Fibroblast of lung (primary cell): Measurements from ENCODE around the gene HEXIM1. TPM values are rescaled to one million over a fixed set of nuclear protein-coding genes. Genes with fewer than 3 reads are reported as not detected.

Experiments
- DNase-seq, 2 donors: peaks; one replicate each; pipeline versions ENCODE4 v3.0.0 to v3.0.0-alpha.2; 2010; ENCODE audit warnings: low read depth in 2 of 2
- H2AFZ ChIP-seq: 2 replicates; pipeline ENCODE4 v1.5.1; 2012; ENCODE audit warnings: low read length, control low read depth, inconsistent platforms
- H3K27ac ChIP-seq: 2 replicates; pipeline ENCODE4 v1.5.1; 2011; ENCODE audit warnings: low read length, control low read depth; ENCODE audit not compliant: insufficient read depth
- H3K27me3 ChIP-seq: 2 replicates; pipeline ENCODE4 v1.5.1; 2011; ENCODE audit warnings: mild to moderate bottlenecking, low read length; ENCODE audit not compliant: control insufficient read depth, insufficient read depth
- H3K36me3 ChIP-seq: 2 replicates; pipeline ENCODE4 v1.5.1; 2011; ENCODE audit warnings: low read length; ENCODE audit not compliant: control insufficient read depth, insufficient read depth
- H3K4me1 ChIP-seq: 2 replicates; pipeline ENCODE4 v1.5.1; 2011; ENCODE audit warnings: low read length; ENCODE audit not compliant: control insufficient read depth, insufficient read depth; ENCODE audit errors: extremely low read depth
- H3K4me2 ChIP-seq: 2 replicates; pipeline ENCODE4 v1.5.1; 2011; ENCODE audit warnings: low read length, control low read depth; ENCODE audit not compliant: insufficient read depth; ENCODE audit errors: extremely low read depth
- H3K4me3 ChIP-seq, 4 experiments: fragments of 200-600 bp in 1 of 4; sonication (generic) in 1 of 4; replicated peaks in 1 of 4; 2 replicates each; pipeline ENCODE4 v1.5.1; 2011 to 2016; ENCODE audit warnings: low read length in 4 of 4, low read depth in 3 of 4, mild to moderate bottlenecking in 3 of 4, control low read depth in 2 of 4, inconsistent platforms in 1 of 4, mixed read lengths in 1 of 4; ENCODE audit not compliant: insufficient read depth in 1 of 4; ENCODE audit errors: control extremely low read depth in 1 of 4
- H3K79me2 ChIP-seq: 2 replicates; pipeline ENCODE4 v1.5.1; 2012; ENCODE audit warnings: mild to moderate bottlenecking, low read length, inconsistent platforms; ENCODE audit not compliant: control insufficient read depth, insufficient read depth
- H3K9ac ChIP-seq: 2 replicates; pipeline ENCODE4 v1.5.1; 2011; ENCODE audit warnings: mild to moderate bottlenecking, low read length, control low read depth; ENCODE audit not compliant: insufficient read depth
- H3K9me3 ChIP-seq: 2 replicates; pipeline ENCODE4 v1.5.1; 2012; ENCODE audit warnings: low read depth, low read length; ENCODE audit not compliant: control insufficient read depth, insufficient read depth
- H4K20me1 ChIP-seq: 2 replicates; pipeline ENCODE4 v1.5.1; 2011; ENCODE audit warnings: low read length; ENCODE audit not compliant: control insufficient read depth, insufficient read depth; ENCODE audit errors: extremely low read depth
- EZH2 ChIP-seq: IDR thresholded peaks from 2 replicates; pipeline ENCODE4 v1.5.1; 2012; ENCODE audit warnings: low read length, control low read depth, mild to moderate bottlenecking; ENCODE audit errors: missing control alignments
- polyA plus RNA-seq, 2 donors: library from polyadenylated mRNA; depleted of rRNA in 1 of 2; stranded (reverse) in 1 of 2; unstranded in 1 of 2; fragments of >200 nt; gene quantifications; 2 replicates each; pipeline ENCODE4 v1.2.1, GENCODE V29; 2011 to 2012; ENCODE audit warnings: missing spikeins in 1 of 2
- total RNA-seq: library from RNA; depleted of rRNA; stranded (reverse); fragments of >200 nt; gene quantifications from 2 replicates; pipeline ENCODE4 v1.2.1, GENCODE V29; 2014
- TF ChIP-seq, protein P1 (sequence below), 2 donors: IDR thresholded peaks in 1 of 2; conservative IDR thresholded peaks in 1 of 2; 1 replicate in 1 of 2; 2 replicates in 1 of 2; pipeline ENCODE4 v1.5.1; 2011 to 2012; ENCODE audit warnings: low read length in 2 of 2, control low read depth in 1 of 2, inconsistent platforms in 1 of 2, low read depth in 1 of 2, mild to moderate bottlenecking in 1 of 2

HEXIM1 gene
- total and polyA plus RNA-seq, 2 donors (not counting 1 experiment from before 2014, with no cell fraction given), result 9.9 to 11.7 TPM

DNA sequence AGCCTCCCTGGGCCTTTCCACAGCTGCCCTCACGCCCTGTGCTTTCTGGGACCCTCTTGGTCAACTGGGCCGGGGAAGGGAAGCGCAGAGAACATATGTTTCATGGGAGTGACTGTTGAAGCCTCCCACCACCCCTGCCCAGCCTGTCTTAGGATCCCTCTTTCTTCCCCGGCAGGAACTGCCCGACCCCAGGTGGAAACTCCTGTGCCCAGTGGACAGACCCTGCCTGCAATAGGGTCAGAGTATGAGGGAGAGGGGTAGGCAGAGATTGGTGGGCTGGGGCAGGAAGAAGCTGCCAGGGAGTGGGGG lies 23.9 kb downstream of the HEXIM1 start:
- Histone ChIP-seq H3K9ac (peak overlapping the region; percentile 46), H3K9me3 (no peaks in the 10 kb centered on the region), H2AFZ (peak overlapping the region; percentile 41), H3K36me3 (peaks cover 2% of the 10 kb centered on the region), H3K79me2 (no peaks in the 10 kb centered on the region), H3K4me3 (peak overlapping the region in 2 of 4 experiments; percentile 10 to 57), H3K27ac (peak overlapping the region; percentile 87), H3K4me2 (peak overlapping the region; percentile 58), H3K4me1 (peaks cover 22% of the 10 kb centered on the region), H3K27me3 (no peaks in the 10 kb centered on the region), H4K20me1 (no peaks in the 10 kb centered on the region)
- DNase-seq, result no peak
- no peak for TF ChIP-seq EZH2
- TF ChIP-seq, protein P1, sequence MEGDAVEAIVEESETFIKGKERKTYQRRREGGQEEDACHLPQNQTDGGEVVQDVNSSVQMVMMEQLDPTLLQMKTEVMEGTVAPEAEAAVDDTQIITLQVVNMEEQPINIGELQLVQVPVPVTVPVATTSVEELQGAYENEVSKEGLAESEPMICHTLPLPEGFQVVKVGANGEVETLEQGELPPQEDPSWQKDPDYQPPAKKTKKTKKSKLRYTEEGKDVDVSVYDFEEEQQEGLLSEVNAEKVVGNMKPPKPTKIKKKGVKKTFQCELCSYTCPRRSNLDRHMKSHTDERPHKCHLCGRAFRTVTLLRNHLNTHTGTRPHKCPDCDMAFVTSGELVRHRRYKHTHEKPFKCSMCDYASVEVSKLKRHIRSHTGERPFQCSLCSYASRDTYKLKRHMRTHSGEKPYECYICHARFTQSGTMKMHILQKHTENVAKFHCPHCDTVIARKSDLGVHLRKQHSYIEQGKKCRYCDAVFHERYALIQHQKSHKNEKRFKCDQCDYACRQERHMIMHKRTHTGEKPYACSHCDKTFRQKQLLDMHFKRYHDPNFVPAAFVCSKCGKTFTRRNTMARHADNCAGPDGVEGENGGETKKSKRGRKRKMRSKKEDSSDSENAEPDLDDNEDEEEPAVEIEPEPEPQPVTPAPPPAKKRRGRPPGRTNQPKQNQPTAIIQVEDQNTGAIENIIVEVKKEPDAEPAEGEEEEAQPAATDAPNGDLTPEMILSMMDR (conservative IDR thresholded peaks at IDR 0.05 in 1 of 2, IDR thresholded peaks at IDR 0.05 in 1 of 2; ENCODE audit: low read depth in 1 of 2, low read length in 2 of 2), result no peak

DNA sequence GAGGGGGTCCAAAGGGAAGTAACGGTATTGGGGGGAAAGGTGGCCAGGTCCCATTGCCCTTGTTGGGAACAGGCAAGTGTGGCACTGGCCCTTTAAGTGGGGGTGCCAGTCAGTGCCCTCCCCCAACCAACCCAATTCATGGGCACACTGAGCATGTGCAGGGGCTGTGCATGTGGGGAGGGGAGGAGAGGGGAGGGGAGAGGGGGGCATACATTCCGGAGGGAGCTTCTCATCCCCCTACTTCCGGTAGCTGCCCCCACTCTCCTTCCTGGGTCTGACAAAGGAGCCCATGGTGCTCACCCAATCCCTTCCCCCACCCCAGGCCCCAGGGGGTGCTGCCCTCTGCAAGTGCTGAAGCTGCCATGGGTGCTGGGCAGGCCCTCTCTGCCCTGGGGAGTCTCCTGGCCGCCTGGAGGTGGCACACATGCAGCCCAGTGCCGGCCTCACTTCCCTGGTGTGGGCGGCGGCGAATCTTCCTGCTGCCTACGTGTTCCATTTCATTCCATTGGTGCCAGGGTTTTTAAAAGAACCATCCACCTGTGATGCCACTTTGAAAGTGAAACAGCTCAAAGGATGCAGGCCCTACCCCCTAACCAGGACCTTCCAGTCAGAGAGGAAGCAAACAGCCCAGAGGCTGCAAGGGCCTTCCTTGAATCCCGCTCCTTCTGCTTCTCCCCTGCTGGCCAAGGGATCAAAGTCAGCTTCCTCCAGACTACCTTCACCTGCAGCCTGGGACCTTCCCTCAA lies 24.4 kb downstream of the HEXIM1 start:
- peaks cover 22% of the 10 kb centered on the region for H3K4me1 ChIP-seq
- H3K9me3 ChIP-seq, result no peaks in the 10 kb centered on the region
- H2AFZ ChIP-seq, result peak overlapping the region; percentile 46
- no peak for TF ChIP-seq EZH2
- TF ChIP-seq, protein P1 (conservative IDR thresholded peaks at IDR 0.05 in 1 of 2, IDR thresholded peaks at IDR 0.05 in 1 of 2; ENCODE audit: low read depth in 1 of 2, low read length in 2 of 2), result no peak
- H3K79me2 ChIP-seq, result no peaks in the 10 kb centered on the region
- DNase-seq, result peak; percentile 73 to 85
- peak overlapping the region; percentile 58 for H3K4me2 ChIP-seq
- H3K4me3 ChIP-seq, result peak overlapping the region in 1 of 4 experiments; percentile 57
- H4K20me1 ChIP-seq, result no peaks in the 10 kb centered on the region
- H3K27ac ChIP-seq, result peak overlapping the region; percentile 87
- H3K9ac ChIP-seq, result no peak overlapping the region
- H3K36me3 ChIP-seq, result peaks cover 2% of the 10 kb centered on the region
- H3K27me3 ChIP-seq, result no peaks in the 10 kb centered on the region

DNA sequence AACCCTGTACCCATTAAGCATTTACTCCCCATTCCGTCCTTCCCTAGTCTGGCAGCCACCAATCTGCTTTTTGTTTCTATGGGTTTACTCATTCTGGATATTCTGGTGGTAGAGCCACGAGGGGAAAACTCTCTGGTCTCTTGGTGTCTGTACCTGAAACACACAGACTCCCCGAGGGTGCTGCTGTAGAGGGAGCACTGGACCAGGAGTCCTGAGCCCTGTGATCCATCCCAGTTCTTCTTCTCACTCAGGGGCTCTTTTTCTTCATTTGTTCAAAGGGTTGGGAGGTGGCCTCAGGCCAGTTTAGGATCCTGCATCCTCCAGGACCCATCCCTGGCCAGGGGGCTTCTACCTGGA lies 27.5 kb downstream of the HEXIM1 start:
- Histone ChIP-seq H3K4me3 (no peak overlapping the region), H3K27me3 (no peaks in the 10 kb centered on the region), H3K9me3 (no peaks in the 10 kb centered on the region), H3K36me3 (no peaks in the 10 kb centered on the region), H2AFZ (no peak overlapping the region), H4K20me1 (no peaks in the 10 kb centered on the region), H3K79me2 (no peaks in the 10 kb centered on the region), H3K4me1 (peaks cover 17% of the 10 kb centered on the region), H3K27ac (no peak overlapping the region), H3K4me2 (no peak overlapping the region), H3K9ac (no peak overlapping the region)
- DNase-seq, result no peak
- TF ChIP-seq, protein P1 (conservative IDR thresholded peaks at IDR 0.05 in 1 of 2, IDR thresholded peaks at IDR 0.05 in 1 of 2; ENCODE audit: low read depth in 1 of 2, low read length in 2 of 2), result no peak
- TF ChIP-seq EZH2, result no peak
